Measurements from ENCODE around the gene CTDNEP1.
A peak's percentile ranks its signal among the peaks of the same experiment; 100 is the strongest.

The CTDNEP1 gene

GRCh38 chr17:7207120-7208001 is 44.2 kb downstream of the CTDNEP1 start:
- TF ChIP-seq, protein P1, sequence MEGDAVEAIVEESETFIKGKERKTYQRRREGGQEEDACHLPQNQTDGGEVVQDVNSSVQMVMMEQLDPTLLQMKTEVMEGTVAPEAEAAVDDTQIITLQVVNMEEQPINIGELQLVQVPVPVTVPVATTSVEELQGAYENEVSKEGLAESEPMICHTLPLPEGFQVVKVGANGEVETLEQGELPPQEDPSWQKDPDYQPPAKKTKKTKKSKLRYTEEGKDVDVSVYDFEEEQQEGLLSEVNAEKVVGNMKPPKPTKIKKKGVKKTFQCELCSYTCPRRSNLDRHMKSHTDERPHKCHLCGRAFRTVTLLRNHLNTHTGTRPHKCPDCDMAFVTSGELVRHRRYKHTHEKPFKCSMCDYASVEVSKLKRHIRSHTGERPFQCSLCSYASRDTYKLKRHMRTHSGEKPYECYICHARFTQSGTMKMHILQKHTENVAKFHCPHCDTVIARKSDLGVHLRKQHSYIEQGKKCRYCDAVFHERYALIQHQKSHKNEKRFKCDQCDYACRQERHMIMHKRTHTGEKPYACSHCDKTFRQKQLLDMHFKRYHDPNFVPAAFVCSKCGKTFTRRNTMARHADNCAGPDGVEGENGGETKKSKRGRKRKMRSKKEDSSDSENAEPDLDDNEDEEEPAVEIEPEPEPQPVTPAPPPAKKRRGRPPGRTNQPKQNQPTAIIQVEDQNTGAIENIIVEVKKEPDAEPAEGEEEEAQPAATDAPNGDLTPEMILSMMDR (IDR thresholded peaks at IDR 0.05; ENCODE audit: insufficient read depth, low read length, poor library complexity, severe bottlenecking), result no peak
- Histone ChIP-seq H3K4me3 (replicated peaks; ENCODE audit: low read depth, low read length) (no peak overlapping the region), H3K36me3 (ENCODE audit: control insufficient read depth, insufficient read depth, low read length) (no peaks in the 10 kb centered on the region), H3K27me3 (replicated peaks; ENCODE audit: control insufficient read depth, insufficient read depth, low read length) (no peaks in the 10 kb centered on the region)
- DNase-seq (ENCODE audit: extremely low read depth, insufficient read length), result no peak

DNA sequence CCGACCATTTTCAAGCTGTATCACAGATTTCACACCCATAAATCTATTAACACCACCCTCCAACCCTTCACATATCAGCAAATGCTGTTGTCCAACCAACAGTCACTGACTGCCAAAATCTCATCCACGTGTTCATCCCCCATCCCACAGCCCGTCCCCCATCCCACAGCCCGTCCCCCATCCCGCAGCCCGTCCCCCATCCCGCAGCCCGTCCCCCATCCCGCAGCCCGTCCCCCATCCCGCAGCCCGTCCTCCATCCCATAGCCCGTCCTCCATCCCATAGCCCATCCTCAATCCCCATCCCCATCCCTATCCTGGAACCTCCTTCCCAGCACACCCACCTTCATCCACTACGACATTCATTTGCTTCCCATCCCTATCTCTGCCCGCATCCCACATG is 46.0 kb downstream of the CTDNEP1 start:
- H3K27me3 ChIP-seq (replicated peaks; ENCODE audit: control insufficient read depth, insufficient read depth, low read length), result no peaks in the 10 kb centered on the region
- TF ChIP-seq, protein P1 (IDR thresholded peaks at IDR 0.05; ENCODE audit: insufficient read depth, low read length, poor library complexity, severe bottlenecking), result no peak
- peak overlapping the region; percentile 62 for H3K4me3 ChIP-seq (replicated peaks; ENCODE audit: low read depth, low read length)
- DNase-seq (ENCODE audit: extremely low read depth, insufficient read length), result no peak
- no peaks in the 10 kb centered on the region for H3K36me3 ChIP-seq (ENCODE audit: control insufficient read depth, insufficient read depth, low read length)

DNA sequence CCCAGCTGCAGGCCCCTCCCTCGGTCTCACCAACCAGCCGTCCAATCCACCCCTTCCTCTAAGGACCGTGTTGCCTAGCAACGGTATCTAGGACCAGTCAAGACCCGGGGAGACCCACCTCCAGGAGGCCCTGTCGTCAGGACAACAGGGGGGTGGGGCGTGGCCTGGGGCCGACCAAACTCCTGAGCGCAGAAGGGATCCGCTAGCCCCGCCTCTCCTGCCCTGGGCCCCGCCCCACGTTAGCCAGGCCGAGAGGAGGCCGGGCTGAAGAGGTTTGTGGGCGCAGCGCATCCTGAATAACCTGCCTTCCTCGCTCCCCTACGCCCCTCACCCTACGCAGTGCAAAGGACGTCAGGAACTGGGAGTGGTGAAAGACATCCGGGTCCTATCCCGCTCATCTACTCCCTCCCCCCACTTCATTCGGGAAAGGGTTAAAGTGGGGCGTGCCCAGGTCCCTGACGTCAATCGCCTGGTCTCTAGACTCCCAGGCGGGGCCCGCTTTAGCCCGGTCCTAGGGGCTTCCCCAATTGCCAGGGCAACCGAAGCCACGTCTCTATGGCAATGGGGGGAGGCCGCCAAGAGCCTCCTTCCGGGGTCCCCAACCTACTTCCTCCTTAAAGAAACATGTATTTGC is 46.6 kb downstream of the CTDNEP1 start:
- H3K27me3 ChIP-seq (replicated peaks; ENCODE audit: control insufficient read depth, insufficient read depth, low read length), result no peaks in the 10 kb centered on the region
- DNase-seq (ENCODE audit: extremely low read depth, insufficient read length), result peak; percentile 94
- no peaks in the 10 kb centered on the region for H3K36me3 ChIP-seq (ENCODE audit: control insufficient read depth, insufficient read depth, low read length)
- TF ChIP-seq, protein P1 (IDR thresholded peaks at IDR 0.05; ENCODE audit: insufficient read depth, low read length, poor library complexity, severe bottlenecking), result no peak
- H3K4me3 ChIP-seq (replicated peaks; ENCODE audit: low read depth, low read length), result peak overlapping the region; percentile 62

GRCh38 chr17:7204336-7204735 is 47.2 kb downstream of the CTDNEP1 start:
- DNase-seq (ENCODE audit: extremely low read depth, insufficient read length), result no peak
- Histone ChIP-seq H3K27me3 (replicated peaks; ENCODE audit: control insufficient read depth, insufficient read depth, low read length) (no peaks in the 10 kb centered on the region), H3K4me3 (replicated peaks; ENCODE audit: low read depth, low read length) (peak overlapping the region; percentile 62), H3K36me3 (ENCODE audit: control insufficient read depth, insufficient read depth, low read length) (no peaks in the 10 kb centered on the region)
- TF ChIP-seq, protein P1 (IDR thresholded peaks at IDR 0.05; ENCODE audit: insufficient read depth, low read length, poor library complexity, severe bottlenecking), result no peak

DNA sequence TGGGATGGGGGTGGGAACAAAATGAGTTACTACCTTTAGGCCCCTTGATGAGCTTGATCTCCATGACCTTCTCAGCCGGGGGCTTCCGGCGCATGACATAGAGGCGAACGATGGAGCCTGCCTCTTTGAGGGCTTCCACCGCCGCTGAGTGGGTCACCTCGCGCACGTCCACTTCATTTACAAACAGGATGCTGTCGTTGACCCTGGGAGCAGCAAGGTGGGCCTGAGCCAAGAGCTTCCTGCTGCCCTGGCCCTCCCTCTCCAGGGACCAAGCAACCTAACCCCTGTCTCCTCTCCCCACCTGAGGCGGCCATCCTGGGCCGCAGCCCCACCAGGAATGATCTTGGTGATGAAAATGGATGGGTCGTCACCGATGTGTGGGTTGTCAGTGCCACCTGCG is 48.1 kb downstream of the CTDNEP1 start:
- no peaks in the 10 kb centered on the region for H3K36me3 ChIP-seq (ENCODE audit: control insufficient read depth, insufficient read depth, low read length)
- no peaks in the 10 kb centered on the region for H3K27me3 ChIP-seq (replicated peaks; ENCODE audit: control insufficient read depth, insufficient read depth, low read length)
- no peak for DNase-seq (ENCODE audit: extremely low read depth, insufficient read length)
- no peak overlapping the region for H3K4me3 ChIP-seq (replicated peaks; ENCODE audit: low read depth, low read length)
- TF ChIP-seq, protein P1 (IDR thresholded peaks at IDR 0.05; ENCODE audit: insufficient read depth, low read length, poor library complexity, severe bottlenecking), result no peak

All from GM06990 (cell line).